ENCODE measurements around the gene ADAM10. TPM values are rescaled to one million over a fixed set of nuclear protein-coding genes. Genes with fewer than 3 reads are reported as not detected.

Gene ADAM10
- total RNA-seq, 1 donor from 2014 or later = 87.7 TPM

- Mint-ChIP-seq H3K36me3 (ENCODE audit: low read depth) (peaks cover 4% of the 10 kb centered on the region), H3K27me3 (no peaks in the 10 kb centered on the region), H3K4me1 (peaks cover 78% of the 10 kb centered on the region), H3K27ac (peak overlapping the region; percentile 59), H3K4me3 (no peak overlapping the region), H3K9me3 (no peaks in the 10 kb centered on the region)
- CTCF ChIA-PET = no interaction called here
- no peak for DNase-seq
- TF ChIP-seq, protein P1, sequence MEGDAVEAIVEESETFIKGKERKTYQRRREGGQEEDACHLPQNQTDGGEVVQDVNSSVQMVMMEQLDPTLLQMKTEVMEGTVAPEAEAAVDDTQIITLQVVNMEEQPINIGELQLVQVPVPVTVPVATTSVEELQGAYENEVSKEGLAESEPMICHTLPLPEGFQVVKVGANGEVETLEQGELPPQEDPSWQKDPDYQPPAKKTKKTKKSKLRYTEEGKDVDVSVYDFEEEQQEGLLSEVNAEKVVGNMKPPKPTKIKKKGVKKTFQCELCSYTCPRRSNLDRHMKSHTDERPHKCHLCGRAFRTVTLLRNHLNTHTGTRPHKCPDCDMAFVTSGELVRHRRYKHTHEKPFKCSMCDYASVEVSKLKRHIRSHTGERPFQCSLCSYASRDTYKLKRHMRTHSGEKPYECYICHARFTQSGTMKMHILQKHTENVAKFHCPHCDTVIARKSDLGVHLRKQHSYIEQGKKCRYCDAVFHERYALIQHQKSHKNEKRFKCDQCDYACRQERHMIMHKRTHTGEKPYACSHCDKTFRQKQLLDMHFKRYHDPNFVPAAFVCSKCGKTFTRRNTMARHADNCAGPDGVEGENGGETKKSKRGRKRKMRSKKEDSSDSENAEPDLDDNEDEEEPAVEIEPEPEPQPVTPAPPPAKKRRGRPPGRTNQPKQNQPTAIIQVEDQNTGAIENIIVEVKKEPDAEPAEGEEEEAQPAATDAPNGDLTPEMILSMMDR (IDR thresholded peaks at IDR 0.05) = no peak
- ATAC-seq (ENCODE audit: low read depth) = no peak
- POLR2A ChIA-PET = interaction anchor here (1.7 kb wide), 1 partner anchor 10 kb away, joined by 18 read pairs; no protein-coding TSS in a partner anchor
- intact Hi-C loops (cut with micrococcal nuclease) = no loop called here
Observed at GRCh38 chr15:58736018-58736643, 13.4 kb downstream of the ADAM10 start.

DNA sequence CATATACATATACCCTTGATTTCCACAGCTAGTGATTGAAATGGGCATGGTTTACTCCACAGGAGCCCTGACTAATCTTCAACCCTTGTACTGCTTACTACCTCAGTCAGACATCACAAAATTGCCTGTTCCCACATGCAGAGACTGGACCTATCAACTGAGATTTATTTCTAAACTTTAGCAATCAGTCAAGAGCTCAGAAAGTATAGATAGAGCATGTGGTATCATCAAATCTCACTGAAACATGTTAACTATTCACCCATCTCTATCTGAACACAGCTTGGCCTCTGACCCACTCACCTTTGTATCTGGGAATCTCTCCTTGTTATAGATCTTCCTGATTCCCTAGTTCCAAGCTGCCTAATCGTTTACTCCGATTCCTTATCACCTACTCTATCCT lies 14.6 kb downstream of the ADAM10 start:
- ChIA-PET CTCF (no interaction called here), POLR2A (no interaction called here)
- ATAC-seq (ENCODE audit: low read depth) (no peak), DNase-seq (no peak)
- no peaks in the 10 kb centered on the region for H3K27me3 Mint-ChIP-seq
- intact Hi-C loops (cut with micrococcal nuclease) = no loop called here
- TF ChIP-seq, protein P1 (IDR thresholded peaks at IDR 0.05) = no peak
- no peak overlapping the region for H3K4me3 Mint-ChIP-seq
- no peaks in the 10 kb centered on the region for H3K9me3 Mint-ChIP-seq
- peaks cover 80% of the 10 kb centered on the region for H3K4me1 Mint-ChIP-seq
- no peak overlapping the region for H3K27ac Mint-ChIP-seq
- H3K36me3 Mint-ChIP-seq (ENCODE audit: low read depth) = peaks cover 4% of the 10 kb centered on the region

- Mint-ChIP-seq H3K9me3 (no peaks in the 10 kb centered on the region), H3K36me3 (ENCODE audit: low read depth) (peaks cover 7% of the 10 kb centered on the region), H3K27ac (no peak overlapping the region), H3K4me3 (no peak overlapping the region), H3K4me1 (peaks cover 70% of the 10 kb centered on the region), H3K27me3 (no peaks in the 10 kb centered on the region)
- ATAC-seq (ENCODE audit: low read depth) (no peak), DNase-seq (no peak)
- POLR2A ChIA-PET = no interaction called here
- intact Hi-C loops (cut with micrococcal nuclease) = no loop called here
- CTCF ChIA-PET = no interaction called here
- TF ChIP-seq, protein P1 (IDR thresholded peaks at IDR 0.05) = no peak
Observed at GRCh38 chr15:58732625-58733363, 16.7 kb downstream of the ADAM10 start.

DNA sequence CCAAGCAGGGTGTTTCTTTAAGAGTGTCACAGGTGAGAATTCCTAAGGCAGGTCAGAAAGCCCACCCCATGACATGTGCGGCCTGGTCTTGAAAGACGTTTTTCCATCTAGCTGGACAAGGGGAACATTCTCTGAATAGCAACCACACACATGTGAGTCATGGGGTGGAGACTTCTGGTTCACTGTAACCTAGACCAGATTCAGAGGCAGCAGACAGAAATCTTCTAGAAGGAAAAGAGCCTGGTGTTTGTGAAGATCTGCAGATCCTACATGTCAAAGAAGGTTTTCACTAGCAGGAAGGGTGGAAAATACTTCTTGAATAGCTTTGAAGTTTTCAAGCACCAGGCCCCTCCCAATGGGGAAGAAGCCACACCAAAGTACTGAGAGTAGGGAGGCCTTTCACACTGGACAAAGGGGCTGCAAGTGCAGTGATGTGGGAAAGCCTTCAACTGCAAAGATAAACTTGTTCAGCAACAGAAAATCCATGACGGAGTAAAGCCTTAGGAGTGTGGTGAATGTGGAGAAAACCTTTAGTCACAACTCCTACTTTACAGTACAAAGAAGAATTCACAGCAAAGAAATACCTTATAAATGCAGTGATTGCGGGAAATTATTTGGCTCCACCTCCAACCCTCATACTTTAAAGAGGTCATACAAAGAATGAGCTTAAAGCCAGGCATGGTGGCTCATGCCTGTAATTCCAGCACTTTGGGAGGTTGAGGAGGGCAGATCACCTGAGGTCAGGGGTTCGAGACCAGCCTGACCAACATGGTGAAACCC lies 17.6 kb downstream of the ADAM10 start:
- DNase-seq (no peak), ATAC-seq (ENCODE audit: low read depth) (peak; percentile 22)
- Mint-ChIP-seq H3K36me3 (ENCODE audit: low read depth) (peaks cover 7% of the 10 kb centered on the region), H3K4me1 (peaks cover 69% of the 10 kb centered on the region), H3K27ac (peak overlapping the region; percentile 46), H3K27me3 (no peaks in the 10 kb centered on the region), H3K4me3 (no peak overlapping the region), H3K9me3 (no peaks in the 10 kb centered on the region)
- ChIA-PET CTCF (no interaction called here), POLR2A (no interaction called here)
- intact Hi-C loops (cut with micrococcal nuclease) = no loop called here
- TF ChIP-seq, protein P1 (IDR thresholded peaks at IDR 0.05) = no peak

GRCh38 chr15:58726867-58727266 lies 22.6 kb downstream of the ADAM10 start:
- TF ChIP-seq, protein P1 (IDR thresholded peaks at IDR 0.05) = no peak
- Mint-ChIP-seq H3K36me3 (ENCODE audit: low read depth) (peaks cover 7% of the 10 kb centered on the region), H3K9me3 (no peaks in the 10 kb centered on the region), H3K27me3 (no peaks in the 10 kb centered on the region), H3K27ac (peak overlapping the region; percentile 78), H3K4me3 (peak overlapping the region; percentile 74), H3K4me1 (peaks cover 64% of the 10 kb centered on the region)
- CTCF ChIA-PET = no interaction called here
- ATAC-seq (ENCODE audit: low read depth) (peak; percentile 45), DNase-seq (no peak)
- intact Hi-C loops (cut with micrococcal nuclease) = loop anchor here (1.0 to 5.0 kb wide), 2 partner anchors 22 to 35 kb away; partner anchors contain the start of gene ADAM10
- POLR2A ChIA-PET = interaction anchor here (0.6 to 4.9 kb wide), 8 partner anchors 10 to 332 kb away, joined by 3 to 37 read pairs (median 4); partner anchors contain the start of genes ADAM10 and MINDY2
